EH (cell line): ENCODE data around the gene UBAC2.

ENCODE experiments used
- DNase-seq: peaks from one replicate; pipeline ENCODE4 v3.0.0-alpha.2; 2015; ENCODE audit warnings: low read depth

The UBAC2 gene

GRCh38 chr13:99340638-99341037 lies 140.0 kb downstream of the UBAC2 start:
- no peak for DNase-seq

DNA sequence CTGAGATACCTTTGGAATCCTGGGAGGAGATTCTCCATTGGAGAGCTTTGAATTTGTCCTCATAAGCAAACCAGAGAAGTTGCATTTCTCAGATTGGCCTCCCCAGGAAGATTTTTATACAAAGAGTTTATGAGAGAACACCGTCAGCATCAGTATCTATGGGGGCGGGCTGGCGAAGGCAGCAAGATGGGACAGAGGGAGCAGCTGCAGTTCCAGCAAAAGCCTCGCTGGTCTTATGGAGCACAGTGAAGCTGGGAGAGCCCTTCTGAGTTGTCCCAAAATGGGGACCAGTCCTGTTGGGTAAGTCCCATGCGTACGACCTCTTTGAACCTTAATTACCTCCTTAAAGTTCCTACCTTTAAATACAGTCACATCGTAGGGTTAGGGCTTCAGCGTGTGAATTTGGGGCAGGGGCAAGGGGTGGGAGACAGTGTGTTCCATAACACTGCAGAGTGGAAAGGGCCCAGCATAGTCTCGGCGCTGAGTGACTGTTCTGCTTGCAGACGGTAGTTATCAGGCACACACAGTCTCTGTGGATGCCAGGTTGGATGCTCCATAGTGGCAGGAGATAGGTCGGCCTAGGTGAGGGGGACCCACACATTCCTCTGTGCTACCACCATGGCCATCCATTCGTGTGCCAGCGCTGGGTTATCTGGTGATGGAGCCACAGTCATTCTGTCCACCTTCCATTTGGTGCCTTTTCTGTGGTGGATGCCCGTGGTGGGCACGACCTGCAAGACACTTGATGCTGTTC lies 141.5 kb downstream of the UBAC2 start:
- no peak for DNase-seq

GRCh38 chr13:99342723-99343315 lies 142.2 kb downstream of the UBAC2 start:
- no peak for DNase-seq

GRCh38 chr13:99344610-99345208 lies 144.1 kb downstream of the UBAC2 start:
- no peak for DNase-seq

- DNase-seq, result no peak
These were observed 144.7 kb downstream of the UBAC2 start for GRCh38 chr13:99345345-99345744.

- no peak for DNase-seq
These were observed 145.8 kb downstream of the UBAC2 start for GRCh38 chr13:99346335-99347042.

DNA sequence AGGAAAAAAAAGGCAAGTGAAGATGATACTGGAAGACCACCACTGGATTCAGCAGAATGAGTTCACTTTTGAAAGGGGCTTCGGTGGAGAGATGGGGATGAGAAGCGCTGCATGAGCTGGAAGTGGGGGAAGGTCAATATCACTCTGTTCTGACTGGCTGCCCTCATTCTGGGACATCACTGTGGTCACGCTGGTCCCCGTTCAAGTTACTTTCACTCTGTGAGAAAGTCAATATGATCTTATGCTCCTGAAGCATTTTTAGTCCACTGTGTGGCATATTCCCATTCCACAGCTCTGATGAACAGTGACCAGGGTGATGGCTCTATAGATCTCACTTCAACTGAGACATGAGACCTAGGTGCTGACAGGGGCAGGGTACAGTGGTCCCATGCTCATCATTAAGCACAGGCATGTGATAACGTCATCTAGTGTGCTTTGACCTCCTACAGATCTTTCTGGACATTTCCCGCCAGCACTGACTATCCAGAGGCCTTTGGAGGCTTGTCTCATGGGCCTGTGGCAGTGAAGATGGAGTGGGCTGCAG lies 146.8 kb downstream of the UBAC2 start:
- no peak for DNase-seq

GRCh38 chr13:99347911-99348451 lies 147.3 kb downstream of the UBAC2 start:
- DNase-seq, result peak; percentile 7

- DNase-seq, result no peak
These were observed 149.5 kb downstream of the UBAC2 start for GRCh38 chr13:99350191-99350590.

DNA sequence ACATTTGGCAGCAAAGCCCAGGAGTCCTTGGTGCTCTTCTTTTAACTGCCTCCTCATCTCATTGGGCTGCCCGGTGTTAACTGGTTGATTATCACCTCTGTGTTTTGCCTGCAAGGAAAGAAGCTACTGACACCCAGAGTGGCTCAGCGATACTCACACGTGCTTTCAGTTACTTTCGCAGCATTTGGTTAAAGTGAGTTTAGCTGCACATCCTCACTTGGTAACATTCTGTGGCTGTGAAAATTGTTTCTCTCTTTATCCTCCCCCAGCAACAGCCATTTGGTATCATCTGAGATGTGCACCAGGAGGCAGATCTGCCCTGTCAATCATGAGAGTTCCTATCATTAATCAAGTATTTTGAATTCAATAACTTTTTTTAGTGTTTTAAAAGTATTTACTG lies 151.1 kb downstream of the UBAC2 start:
- no peak for DNase-seq

- no peak for DNase-seq
These were observed 151.9 kb downstream of the UBAC2 start for GRCh38 chr13:99352351-99353245.

GRCh38 chr13:99353246-99353600 lies 152.6 kb downstream of the UBAC2 start:
- no peak for DNase-seq

DNA sequence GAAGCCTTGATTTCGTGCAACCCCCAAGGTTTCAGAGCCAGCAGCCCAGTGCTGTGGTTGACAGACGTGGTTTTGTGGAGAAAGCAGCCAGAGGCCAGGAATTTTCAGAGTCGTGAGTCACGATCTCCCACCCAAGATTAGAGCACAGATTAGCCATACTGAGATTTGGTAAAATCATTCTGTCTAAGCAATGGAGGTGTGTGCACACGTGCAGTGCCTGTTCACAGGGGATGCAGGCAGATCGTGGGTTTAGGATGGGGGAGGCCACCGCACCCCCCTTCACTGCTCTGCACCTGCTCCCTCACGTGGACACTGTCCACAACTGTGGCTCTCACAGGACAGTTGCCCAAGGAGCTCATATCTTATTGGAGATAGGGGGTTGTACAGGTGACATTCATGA lies 153.2 kb downstream of the UBAC2 start:
- peak; percentile 74 for DNase-seq

DNA sequence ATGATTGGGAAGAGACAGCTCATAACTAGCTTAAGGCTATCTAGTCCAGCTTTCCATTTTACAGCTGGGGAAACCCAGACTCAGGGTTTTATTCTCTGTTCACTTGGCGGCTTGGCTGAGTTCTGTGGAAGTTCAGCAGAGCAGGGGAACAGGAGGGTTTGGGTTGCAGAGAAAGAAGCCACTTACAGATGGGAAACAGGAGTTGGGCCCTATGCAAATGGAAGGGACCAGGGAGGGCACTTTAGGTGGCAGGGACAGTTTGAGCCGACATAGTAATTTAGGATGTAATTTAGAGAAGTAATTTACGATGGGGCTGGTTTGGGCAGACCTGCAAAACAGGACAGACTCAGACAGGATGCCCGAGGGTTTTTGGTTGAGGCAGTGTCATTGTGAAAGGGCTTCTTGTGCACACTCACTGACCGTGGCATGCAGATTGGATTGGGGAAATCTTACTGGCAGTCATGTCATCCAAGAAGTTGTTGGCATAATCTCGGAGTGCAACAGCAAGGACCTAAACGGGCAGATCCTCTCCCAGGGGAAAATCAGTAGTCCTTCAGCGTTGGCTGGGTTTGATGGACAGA lies 153.8 kb downstream of the UBAC2 start:
- DNase-seq, result peak; percentile 58

DNA sequence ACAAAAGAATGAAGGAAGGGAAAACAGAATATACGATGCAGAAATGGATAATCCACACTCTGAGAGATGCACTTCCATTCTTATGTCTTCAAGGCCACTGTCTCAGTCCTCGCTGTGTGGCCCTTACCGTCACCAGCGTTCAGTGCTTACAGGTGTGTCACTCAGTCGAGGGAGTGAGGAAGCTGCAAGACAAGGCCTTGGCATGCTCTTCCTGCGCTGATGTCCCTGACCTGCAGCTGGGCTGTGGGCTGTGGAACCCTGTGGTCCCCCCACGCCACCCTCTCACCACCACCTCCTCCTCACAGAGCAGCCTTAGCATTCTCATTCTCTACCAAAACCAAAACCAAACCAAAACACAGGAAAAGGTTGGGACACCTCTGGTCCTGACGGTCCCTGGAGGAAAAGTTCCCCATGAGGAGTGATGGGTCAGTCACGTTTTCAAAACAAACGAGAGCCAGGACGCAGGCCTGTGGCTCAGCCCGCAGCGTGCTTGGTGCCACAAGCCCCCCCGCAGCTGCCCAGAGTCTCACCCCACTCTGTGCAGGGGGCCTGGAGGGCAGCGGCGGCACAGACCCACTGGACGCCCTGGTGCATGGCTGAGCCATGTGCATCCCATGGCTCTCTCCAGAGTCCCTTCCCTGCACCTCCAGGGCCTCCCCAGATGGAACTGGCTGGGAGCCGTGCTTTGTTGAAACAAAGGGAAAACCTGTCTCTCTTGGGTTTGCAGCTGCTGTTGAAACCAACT lies 154.8 kb downstream of the UBAC2 start:
- DNase-seq, result no peak

- DNase-seq, result no peak
These were observed 155.3 kb downstream of the UBAC2 start for GRCh38 chr13:99356012-99356261.

GRCh38 chr13:99356262-99357091 lies 155.8 kb downstream of the UBAC2 start:
- peak; percentile 54 for DNase-seq

DNA sequence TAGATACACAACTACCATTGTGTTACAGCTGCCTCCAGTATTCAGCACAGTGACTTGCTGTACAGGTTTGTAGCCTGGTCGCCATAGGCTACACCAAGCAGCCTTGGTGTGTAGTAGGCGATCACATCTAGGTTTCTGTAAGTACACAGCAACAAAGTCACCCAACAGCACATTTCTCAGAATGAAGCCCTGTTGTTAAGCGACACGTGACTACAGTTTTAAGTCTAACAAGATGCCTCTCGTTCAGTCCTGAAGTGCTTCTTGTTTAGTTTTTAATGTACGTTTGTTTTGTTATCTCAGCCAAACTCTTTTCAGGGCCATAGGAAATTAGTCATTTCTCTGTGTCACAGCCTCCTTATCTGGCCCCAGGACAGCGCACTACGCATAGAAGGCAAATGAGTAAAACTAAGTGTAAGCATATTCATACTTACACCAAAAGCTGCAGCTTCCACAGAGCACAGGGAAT lies 156.5 kb downstream of the UBAC2 start:
- peak; percentile 87 for DNase-seq

DNA sequence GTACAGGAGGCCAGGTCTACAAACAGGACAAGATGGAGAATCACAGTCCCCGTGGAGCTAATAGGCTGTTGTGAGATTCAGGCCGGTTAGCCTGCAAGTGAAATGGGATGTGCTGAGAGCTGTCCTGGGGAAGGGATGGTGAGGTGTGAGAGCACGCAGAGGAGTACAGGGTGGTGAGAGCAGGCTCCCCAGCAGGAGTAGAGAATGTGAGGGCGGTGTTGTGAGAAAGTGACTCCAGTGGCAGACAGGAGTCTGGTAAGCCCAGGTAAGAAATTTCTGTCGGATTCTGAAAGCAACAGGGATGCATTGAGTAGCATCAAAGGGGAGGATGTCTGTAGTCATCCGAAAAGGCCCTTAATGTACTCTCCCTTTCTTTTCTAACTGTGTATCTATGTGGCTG lies 157.3 kb downstream of the UBAC2 start:
- no peak for DNase-seq
